Right cardiac atrium (tissue), 5 donors: ENCODE results near the gene MIX23. TPM values are rescaled to one million over a fixed set of nuclear protein-coding genes. Genes with fewer than 3 reads are reported as not detected.

Source experiments
- ATAC-seq, 2 donors: fragments of 200-7000 bp; cut with Tn5 transposase; one replicate each; pipeline versions ENCODE4 v1.8.0 to v1.9.1; 2020; ENCODE audit warnings: moderate library complexity in 2 of 2, mild to moderate bottlenecking in 1 of 2
- DNase-seq, 3 donors: peaks; one replicate each; pipeline ENCODE4 v3.0.0-alpha.2; 2020
- H3K27ac ChIP-seq: one replicate; pipeline ENCODE4 v1.5.1; 2013; ENCODE audit warnings: mild to moderate bottlenecking, low read length, control low read depth, moderate library complexity
- H3K27me3 ChIP-seq: one replicate; pipeline ENCODE4 v1.6.1; 2013; ENCODE audit not compliant: control insufficient read depth, insufficient read depth
- H3K4me1 ChIP-seq: one replicate; pipeline ENCODE4 v1.6.1; 2013; ENCODE audit warnings: low read length; ENCODE audit not compliant: control insufficient read depth, insufficient read depth
- H3K4me3 ChIP-seq: one replicate; pipeline ENCODE4 v1.5.1; 2013; ENCODE audit warnings: low read length, control low read depth
- H3K9me3 ChIP-seq: one replicate; pipeline ENCODE4 v1.6.1; 2013; ENCODE audit warnings: low read length; ENCODE audit not compliant: control insufficient read depth
- WGBS: extraction: QIAGEN DNeasy Blood & Tissue Kit; methylation state at CpG from one replicate; pipeline ENCODE4 v1.1.7; 2013; 5-methylcytosine and 5-hydroxymethylcytosine counted together
- intact Hi-C, 4 donors: fragments of 100-400 bp; cut with DNase I; formaldehyde crosslinking; loops; one replicate each; pipeline versions ENCODE4 v1.11.0 to v1.14.0; 2022 to 2023
- long read RNA-seq, 4 donors: library from polyadenylated mRNA; unstranded; transcript quantifications; one replicate each; pipeline ENCODE4 v2.0.0, GENCODE V29; 2020 to 2021
- polyA plus RNA-seq: library from polyadenylated mRNA; stranded (reverse); fragments of 200-250 nt; gene quantifications from one replicate; pipeline ENCODE4 v1.2.3, GENCODE V29; 2013
- total RNA-seq, 4 donors: library from RNA; stranded (reverse); fragmentation: NEBNext Ultra II Directional; extraction: Animal tissue kit (Norgen Biotek cat#: 25700); gene quantifications; one replicate each; pipeline ENCODE4 v1.2.1, GENCODE V29; 2021
- donor health status: healthy with polysubstance abuse.
- donor health status: DM: no; HTN: yes; CAD: no.
- donor health status: DM: no; HTN: no; CAD: no.
- donor health status: DM: no; HTN: yes; CAD: no; lungs with severe emphysema.
- donor health status: DM: yes; HTN: yes; CAD: no.

The MIX23 gene
- total RNA-seq (10 to 100 TPM; 16.7 to 35.3 (median 22.8) TPM), polyA plus RNA-seq (44.7 TPM)
- long read RNA-seq, donor 1, transcript CCDC58-201 (5 exons, 720 nt), result major isoform, 8 of 9 reads
- long read RNA-seq, donor 1, partial matches to known transcripts, result 0 of 9 reads
- long read RNA-seq, donor 1, other reads (novel, unspliced or antisense), result 1 of 9 reads
- long read RNA-seq, donor 2, partial matches to known transcripts, result 0 of 3 reads
- long read RNA-seq, donor 2, other reads (novel, unspliced or antisense), result 1 of 3 reads
- long read RNA-seq, donor 3, transcript CCDC58-201 (5 exons, 720 nt), result major isoform, 5 of 11 reads
- long read RNA-seq, donor 3, partial matches to known transcripts, result 0 of 11 reads
- long read RNA-seq, donor 3, other reads (novel, unspliced or antisense), result 6 of 11 reads
- long read RNA-seq, donor 4, partial matches to known transcripts, result 0 of 3 reads
- long read RNA-seq, donor 4, other reads (novel, unspliced or antisense), result 0 of 3 reads

DNA sequence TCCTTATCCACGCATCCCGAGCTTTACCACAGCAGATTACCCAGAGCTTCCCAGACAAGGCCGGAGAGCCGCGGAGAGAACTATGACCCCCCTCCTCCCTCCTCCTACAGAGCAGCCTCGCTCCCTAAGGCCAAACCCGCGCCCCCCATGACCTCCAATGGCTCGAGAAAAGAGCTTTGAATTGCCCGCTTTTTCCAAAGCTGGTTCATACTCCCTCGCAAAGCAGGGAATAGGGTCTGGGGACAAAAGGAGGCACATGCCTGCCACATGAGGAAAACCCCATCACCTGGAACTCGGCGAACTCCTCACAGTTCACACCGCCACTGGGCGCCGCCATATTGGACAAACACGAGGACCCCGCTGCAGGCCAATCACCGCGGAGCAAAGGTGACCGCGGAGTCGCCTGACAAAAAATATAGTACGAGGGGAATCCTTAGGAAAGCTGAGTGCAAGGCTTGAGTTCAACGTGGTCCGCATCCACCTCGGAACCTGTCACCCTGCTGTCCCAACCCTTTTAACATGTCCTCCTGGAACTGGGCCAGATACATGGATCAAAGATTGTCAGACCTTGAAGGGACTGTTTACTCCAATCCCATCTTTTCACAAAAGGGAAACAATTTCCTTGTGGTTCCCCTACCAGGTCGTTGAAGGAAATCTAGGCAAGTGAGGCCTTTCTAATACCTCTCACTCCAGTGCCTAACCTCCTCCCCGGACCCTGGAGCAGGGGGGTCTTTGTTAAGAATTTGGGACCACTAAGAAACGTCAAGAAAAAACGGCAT, at the start of gene MIX23:
TSS of gene MIX23 (minus strand) at position 344 of the 779 bp plus-strand sequence. CDS start at position 337, 7 bp downstream.
- intact Hi-C loops, result no loop called here
- WGBS, result under 1% methylated on average over 31 of the region's 31 CpGs

DNA sequence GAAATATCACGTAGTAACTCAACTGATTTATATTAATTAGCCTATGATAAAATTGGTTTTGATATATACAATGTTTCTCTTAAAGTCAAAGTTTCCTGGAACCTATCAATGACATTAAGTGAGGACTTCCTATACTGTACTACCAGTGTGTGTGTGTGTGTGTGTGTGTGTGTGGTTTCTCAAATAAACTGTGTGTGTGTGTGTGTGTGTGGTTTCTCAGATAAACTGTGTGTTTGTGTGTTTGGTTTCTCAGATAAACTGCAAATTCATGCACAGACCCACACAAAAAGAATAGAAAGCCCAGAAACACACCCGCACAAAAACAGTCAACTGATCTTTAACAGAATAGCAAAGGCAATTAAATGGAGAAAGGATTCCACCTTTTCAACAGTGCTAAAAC, 47.3 kb upstream of the MIX23 start:
- Histone ChIP-seq H3K4me3 (no peak overlapping the region), H3K9me3 (no peaks in the 10 kb centered on the region), H3K27ac (no peak overlapping the region), H3K27me3 (no peaks in the 10 kb centered on the region), H3K4me1 (no peaks in the 10 kb centered on the region)
- DNase-seq (no peak), ATAC-seq (no peak)
- intact Hi-C loops, result no loop called here
- 96% methylated on average over 2 of the region's 2 CpGs for WGBS

More for the DNA sequence above, at the start of gene MIX23:
- no peaks in the 10 kb centered on the region for H3K27me3 ChIP-seq
- H3K27ac ChIP-seq, result peak within 1 kb of the TSS; percentile 89
- no peaks in the 10 kb centered on the region for H3K9me3 ChIP-seq
- peak; percentile 86 to 90 for ATAC-seq
- H3K4me1 ChIP-seq, result no peaks in the 10 kb centered on the region
- peak; percentile 89 to 95 (median 92) for DNase-seq
- peak within 1 kb of the TSS; percentile 98 for H3K4me3 ChIP-seq

DNA sequence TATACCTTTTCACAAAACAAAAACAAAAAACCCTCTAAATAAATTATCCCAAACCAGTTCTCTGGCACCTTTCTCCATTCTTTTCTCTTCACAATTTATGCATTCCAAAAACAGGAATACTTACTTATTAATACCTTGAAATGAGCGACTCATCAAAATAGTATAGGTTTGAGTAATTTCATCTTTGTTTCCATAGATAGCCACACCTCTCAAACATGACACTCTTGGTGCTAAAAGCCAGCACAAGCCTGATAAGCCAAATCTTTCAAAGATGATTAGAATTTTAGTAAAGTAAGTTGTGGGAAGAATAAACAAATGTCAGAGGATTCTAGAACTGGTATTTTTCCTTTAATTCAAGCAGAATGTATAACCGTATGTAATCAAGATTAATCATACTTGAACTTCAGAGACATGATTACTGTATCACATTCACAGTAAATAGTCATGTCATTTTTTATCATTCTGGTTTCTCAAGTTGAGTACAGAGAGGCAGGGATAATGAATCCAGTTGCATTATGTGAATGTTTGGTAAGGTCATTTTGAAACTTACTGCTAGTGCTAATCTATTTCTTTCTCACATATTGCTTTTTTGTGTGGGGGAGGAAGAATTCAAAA, 44.9 kb upstream of the MIX23 start:
- Histone ChIP-seq H3K27me3 (no peaks in the 10 kb centered on the region), H3K9me3 (no peaks in the 10 kb centered on the region), H3K4me1 (no peaks in the 10 kb centered on the region), H3K4me3 (no peak overlapping the region), H3K27ac (no peak overlapping the region)
- DNase-seq (no peak), ATAC-seq (no peak)
- 83% methylated on average over 2 of the region's 2 CpGs for WGBS
- intact Hi-C loops, result no loop called here

DNA sequence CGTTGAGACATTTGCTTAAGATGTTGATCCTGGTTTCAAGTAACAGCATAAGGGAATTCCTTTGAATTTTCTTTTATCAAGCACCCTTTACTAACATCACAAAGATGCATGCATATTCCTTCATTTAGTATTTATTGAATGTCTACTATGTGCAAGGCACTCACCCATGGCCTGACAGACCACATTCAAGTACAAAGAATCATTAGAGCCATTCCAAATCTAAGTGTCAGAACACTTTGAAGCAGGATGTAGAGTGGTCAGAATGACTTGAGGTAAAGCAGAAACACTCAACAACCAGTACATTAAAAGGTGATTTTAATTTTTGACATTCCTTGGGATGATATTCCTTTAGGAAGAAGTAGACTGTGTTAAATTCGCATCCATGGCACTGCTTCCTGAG, 38.8 kb upstream of the MIX23 start:
- intact Hi-C loops, result no loop called here
- ATAC-seq, result no peak
- 92% methylated on average over 2 of the region's 2 CpGs for WGBS
- no peak for DNase-seq
- peaks cover 4% of the 10 kb centered on the region for H3K4me1 ChIP-seq
- no peak overlapping the region for H3K4me3 ChIP-seq
- H3K27ac ChIP-seq, result no peak overlapping the region
- no peaks in the 10 kb centered on the region for H3K27me3 ChIP-seq
- no peaks in the 10 kb centered on the region for H3K9me3 ChIP-seq

DNA sequence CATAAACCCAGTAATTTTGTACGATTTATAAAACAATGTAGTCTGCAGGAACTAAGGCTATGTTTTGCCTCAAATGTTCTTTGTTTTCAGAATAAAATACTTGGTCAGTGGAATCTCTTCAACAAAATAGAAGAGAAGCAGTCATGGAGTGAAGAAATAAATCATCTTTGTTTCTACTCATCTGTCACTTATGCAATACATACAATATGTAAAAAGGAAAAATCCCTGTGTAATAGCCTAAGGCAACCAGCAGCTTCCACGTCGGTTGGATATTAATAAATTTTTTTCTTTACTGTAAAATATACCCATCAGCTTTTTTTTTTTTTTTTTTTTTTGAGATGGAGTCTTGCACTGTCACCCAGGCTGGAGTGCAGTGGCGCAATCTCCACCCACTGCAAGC, 38.1 kb upstream of the MIX23 start:
- intact Hi-C loops, result no loop called here

DNA sequence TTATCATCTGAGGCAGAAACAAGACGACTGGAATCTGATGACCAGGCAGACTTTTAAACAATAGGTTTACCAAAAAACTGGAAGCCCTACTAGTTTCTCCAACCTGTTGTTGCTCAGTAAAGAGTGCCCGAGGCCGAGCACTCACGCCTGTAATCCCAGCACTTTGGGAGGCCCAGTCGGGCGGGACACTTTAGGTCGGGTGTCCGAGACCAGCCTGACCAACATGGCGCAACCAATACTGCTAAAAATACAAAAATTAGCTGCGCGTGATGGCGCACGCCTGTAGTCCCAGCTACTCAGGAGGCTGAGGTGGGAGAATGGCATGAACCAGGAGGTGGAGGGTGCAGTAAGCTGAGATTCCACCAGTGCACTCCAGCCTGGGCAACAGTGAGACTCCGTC, 33.9 kb upstream of the MIX23 start:
- Histone ChIP-seq H3K4me3 (peak overlapping the region; percentile 97), H3K9me3 (no peaks in the 10 kb centered on the region), H3K27me3 (no peaks in the 10 kb centered on the region), H3K4me1 (peaks cover 7% of the 10 kb centered on the region), H3K27ac (no peak overlapping the region)
- ATAC-seq (no peak), DNase-seq (no peak)
- WGBS, result 56% methylated on average over 14 of the region's 14 CpGs
- intact Hi-C loops, result loop anchor here in 1 of 4 donors (10.0 kb wide), 1 partner anchor 258 kb away; no protein-coding TSS in a partner anchor

More for the DNA sequence above, 38.1 kb upstream of the MIX23 start:
- Histone ChIP-seq H3K4me1 (peaks cover 4% of the 10 kb centered on the region), H3K4me3 (no peak overlapping the region), H3K27me3 (no peaks in the 10 kb centered on the region), H3K9me3 (no peaks in the 10 kb centered on the region), H3K27ac (no peak overlapping the region)
- WGBS, result 91% methylated on average over 4 of the region's 4 CpGs
- no peak for DNase-seq
- no peak for ATAC-seq

DNA sequence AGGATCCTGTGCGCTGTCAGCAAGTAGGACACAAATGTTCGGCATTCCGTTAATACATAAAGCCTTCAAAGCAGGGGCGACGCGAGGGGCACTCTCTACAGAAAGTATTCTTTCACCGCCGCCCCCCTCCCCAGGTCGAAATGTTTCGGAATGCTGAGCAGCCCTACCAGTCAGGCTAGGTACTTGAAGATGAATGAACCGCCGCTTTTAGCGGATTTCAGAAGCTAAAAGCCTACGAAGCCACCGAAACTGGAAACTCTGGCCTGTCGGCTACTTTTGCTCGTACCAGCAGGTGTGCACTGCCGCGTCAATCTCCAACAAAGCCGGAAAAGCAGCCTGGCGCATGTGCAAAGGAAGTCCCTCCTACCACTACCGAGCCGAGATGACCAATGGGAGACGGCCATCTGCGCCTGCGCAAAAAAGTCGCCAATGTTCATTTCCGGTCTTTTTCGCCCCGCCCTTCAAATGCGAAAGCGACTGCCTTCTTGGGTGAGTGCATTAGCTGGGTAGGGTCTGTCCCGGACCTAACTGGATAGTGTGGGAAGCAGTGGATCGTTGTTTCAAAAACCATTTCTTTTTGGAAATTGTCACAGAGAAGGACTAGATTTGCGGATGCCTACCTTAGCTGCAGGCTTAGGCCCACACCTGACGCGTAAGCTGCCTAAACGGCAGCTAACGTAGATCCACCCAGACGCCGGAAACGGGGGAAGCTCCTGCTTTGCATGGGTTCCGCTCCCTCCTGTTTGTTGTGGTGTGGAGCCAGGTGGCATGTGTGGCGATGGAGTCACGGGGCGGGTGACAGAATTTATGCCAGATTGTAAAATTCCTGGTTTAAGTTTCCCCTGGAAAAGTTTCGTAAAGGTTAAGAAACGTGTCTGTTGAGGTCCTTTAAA, 33.0 kb upstream of the MIX23 start, which contains the start of gene WDR5B:
TSS of gene WDR5B (minus strand) at position 301 of the 893 bp plus-strand sequence. CDS start 534 bp downstream, outside the sequence.
- H3K27me3 ChIP-seq, result no peaks in the 10 kb centered on the region
- peak; percentile 97 to 98 for ATAC-seq
- WGBS, result under 1% methylated on average over 48 of the region's 48 CpGs
- peak; percentile 97 to 98 (median 98) for DNase-seq
- no peaks in the 10 kb centered on the region for H3K9me3 ChIP-seq
- peaks cover 7% of the 10 kb centered on the region for H3K4me1 ChIP-seq
- H3K27ac ChIP-seq, result peak within 1 kb of the TSS; percentile 95
- H3K4me3 ChIP-seq, result peak within 1 kb of the TSS; percentile 97
- intact Hi-C loops, result loop anchor here in 1 of 4 donors (10.0 kb wide), 1 partner anchor 259 kb away; no protein-coding TSS in a partner anchor

DNA sequence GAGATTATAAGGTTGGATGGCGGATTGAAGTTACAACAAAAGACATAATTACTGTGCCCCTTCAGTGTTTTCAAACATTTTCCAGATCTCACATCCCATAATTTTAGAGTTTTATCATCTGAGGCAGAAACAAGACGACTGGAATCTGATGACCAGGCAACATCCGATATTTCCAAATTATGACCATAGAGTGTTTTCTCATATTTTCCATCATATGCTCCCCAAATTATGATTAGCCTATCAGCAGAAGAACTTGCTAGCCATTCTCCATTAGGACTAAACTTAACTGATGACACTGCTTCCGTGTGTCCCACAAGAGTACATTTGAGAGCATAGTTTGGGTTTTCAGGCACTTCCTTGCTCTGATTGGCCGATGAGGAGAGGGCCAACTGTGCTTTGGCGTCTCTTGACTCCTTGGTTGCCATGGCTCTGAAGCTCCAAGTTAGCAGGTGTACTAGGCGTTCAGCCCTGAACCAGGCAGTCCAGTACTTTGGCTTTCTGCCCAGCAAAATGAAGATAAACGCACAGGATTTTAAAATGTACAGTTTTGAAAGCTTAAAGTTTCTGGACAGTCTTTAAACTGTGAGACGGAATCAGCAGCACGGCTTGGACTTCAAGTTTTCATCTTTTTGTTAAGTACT, 32.2 kb upstream of the MIX23 start:
- WGBS, result 22% methylated on average over 10 of the region's 10 CpGs
- DNase-seq, result no peak
- peak overlapping the region; percentile 97 for H3K4me3 ChIP-seq

DNA sequence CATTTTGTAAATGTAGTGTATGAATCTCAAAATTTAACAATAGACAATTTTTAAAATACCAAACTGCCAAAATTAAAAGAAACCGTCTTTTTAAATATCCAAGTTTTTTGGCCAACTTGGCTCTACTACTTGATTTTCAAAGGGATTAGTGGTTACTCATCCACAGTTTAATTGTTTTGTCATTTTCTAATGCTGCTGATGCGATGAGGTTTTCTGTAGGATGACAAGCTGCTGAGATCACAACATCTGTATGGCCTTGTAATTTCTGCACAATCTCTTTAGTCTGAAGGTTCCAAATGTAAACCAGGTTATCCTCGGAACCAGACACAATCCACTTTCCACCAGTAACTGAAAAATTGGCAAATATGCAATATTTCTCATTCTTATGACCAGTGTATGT, 31.4 kb upstream of the MIX23 start:
- Histone ChIP-seq H3K4me3 (no peak overlapping the region), H3K27me3 (no peaks in the 10 kb centered on the region), H3K9me3 (no peaks in the 10 kb centered on the region), H3K27ac (no peak overlapping the region), H3K4me1 (peaks cover 7% of the 10 kb centered on the region)
- ATAC-seq (no peak), DNase-seq (no peak)
- WGBS, result 94% methylated on average over 3 of the region's 3 CpGs
- intact Hi-C loops, result loop anchor here in 1 of 4 donors (10.0 kb wide), 1 partner anchor 260 kb away; no protein-coding TSS in a partner anchor

More for the DNA sequence above, 32.2 kb upstream of the MIX23 start:
- Histone ChIP-seq H3K27me3 (no peaks in the 10 kb centered on the region), H3K4me1 (peaks cover 7% of the 10 kb centered on the region), H3K9me3 (no peaks in the 10 kb centered on the region), H3K27ac (peak overlapping the region; percentile 77)
- ATAC-seq, result peak; percentile 21 to 43
- intact Hi-C loops, result loop anchor here in 1 of 4 donors (10.0 kb wide), 1 partner anchor 260 kb away; no protein-coding TSS in a partner anchor
